HUDEP-2 (cell line): Measurements from ENCODE around the gene CTIF.
"Not testable (repeated sequence)": the region's sequence is repeated elsewhere in the genome, so short reads cannot be mapped to it uniquely, and the experiment has no call there.

Experiments
- DNase-seq, 76 experiments: peaks; one replicate each; lab custom pipeline; 2025; ENCODE audit not compliant: unreplicated experiment in 76 of 76; lab: John Stamatoyannopoulos, UW

CTIF gene

DNA sequence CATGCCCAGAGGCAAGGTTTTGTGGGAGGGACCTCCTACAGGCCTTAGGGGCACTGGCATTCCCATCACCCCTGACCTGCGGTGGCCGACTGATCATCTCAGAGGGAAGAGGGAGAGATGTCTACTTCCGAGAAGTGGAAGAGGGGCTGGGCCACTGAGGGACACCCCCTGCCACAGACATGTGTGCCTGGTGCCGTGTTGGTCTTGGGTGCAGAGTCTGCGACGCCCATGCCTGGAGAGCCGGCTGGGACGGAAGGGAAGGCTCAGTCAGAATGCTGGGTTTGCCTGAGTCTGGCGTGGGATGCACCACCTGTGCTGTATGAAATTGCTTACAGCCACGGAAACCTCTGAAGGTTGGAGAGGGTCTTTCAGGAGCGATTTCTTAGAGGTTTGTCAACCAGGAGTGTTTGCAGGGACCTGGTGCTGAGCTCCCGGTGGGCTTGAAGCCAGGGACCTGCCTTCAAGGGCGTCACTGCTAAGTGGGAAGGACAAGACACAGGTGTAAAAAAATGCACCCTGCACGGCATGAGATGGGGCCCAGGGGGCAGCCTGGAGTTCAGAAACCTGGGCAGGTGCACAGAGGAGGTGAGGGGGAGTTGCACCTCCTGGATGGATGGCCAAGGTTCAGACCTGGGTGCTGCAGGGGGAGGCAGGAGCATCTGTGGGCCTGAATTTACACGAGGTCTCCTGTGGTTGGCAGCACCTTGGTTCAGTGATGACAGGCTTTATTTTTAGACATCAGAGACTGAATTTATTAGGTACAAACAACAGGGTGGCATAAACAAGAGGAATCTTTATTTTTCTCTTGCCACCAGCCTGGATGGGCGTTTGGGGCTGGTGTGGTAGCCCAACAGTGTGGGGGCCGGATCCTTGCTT is 100.3 kb downstream of the CTIF start:
- DNase-seq, result no peak

DNA sequence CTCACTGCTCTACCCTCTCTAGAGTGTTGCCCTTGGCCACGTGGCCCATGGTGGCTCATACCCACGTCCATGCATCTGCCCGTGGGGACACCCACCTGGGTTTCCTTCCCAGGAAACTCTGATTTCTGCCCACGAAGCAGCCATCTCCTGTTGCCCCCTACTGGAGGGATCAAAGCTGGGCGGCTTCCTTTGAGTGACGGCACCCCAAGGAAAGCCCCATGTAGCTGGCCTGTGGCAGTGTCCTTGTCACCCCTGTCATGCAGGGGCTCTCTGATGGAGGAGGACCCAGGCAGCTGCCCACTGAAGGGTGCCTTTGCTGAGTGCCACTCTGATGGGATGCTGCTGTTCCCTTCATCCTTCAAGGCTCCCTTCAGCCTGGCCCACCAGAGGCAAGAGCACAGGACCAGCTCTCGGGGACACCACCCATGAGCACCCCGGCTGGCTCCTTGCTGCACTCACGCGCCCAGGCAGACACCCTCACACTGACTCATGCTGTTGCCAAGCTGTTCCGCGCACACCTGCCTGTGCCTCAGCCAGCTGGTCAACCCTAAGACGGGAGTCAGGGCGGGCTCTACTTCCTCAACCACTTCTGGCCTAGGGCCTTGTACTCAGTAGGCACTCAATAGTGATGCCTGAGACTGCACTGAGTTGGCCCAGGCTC is 101.1 kb downstream of the CTIF start:
- DNase-seq, result peak in 2 of 76 experiments; percentile 1 to 13

DNA sequence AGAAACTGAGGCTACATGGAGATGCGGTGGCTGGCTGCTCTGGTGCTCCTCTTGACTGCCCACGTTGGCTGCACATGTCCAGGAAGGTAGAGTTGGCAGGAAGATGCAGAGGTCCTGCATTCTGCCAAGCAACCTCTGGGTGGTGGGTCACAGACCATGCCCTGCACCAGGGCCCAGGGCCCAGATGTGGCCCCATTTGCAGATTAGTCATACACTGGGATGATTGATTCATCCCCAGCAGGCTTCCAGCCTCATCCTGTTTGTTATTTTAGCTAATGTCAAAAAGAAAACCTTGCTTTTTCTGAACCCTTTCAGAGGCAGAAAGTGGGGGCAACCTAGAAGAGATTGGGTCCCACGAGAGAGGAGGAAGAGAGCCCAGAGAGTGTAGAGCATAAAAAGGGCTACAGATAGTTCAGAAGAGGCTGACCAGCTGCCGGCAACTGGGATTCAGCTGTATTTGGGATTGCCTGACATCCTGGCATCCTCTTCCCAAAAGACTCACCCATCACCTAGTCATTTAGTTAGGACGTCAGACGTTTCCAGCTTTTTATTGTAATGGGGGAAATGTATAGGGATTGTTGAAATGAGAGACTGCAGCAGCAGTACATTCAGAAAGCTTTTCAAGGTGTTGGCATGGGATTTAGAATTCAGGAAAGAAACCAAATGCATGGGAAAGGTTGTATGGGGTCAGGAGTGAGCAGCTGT is 101.9 kb downstream of the CTIF start:
- DNase-seq, result no peak

DNA sequence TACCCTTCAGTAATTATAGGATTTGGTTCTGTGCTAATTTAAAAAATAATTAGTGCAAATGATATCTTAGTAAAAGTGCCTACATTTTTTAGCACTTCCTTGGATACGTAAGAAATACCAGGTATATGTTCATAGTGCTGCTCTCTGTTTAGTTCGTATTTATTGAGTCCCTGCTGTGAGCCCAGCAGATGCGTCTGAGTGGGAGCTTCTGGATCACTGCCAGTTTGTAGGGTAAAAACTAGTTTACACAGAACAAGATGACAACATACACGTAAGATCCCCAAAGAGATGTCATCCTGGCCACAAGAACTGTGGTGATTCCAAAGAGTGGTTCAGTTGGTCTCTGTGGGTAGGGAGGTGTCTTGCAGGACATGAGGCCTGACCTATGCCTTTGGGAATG is 103.2 kb downstream of the CTIF start:
- no peak for DNase-seq

DNA sequence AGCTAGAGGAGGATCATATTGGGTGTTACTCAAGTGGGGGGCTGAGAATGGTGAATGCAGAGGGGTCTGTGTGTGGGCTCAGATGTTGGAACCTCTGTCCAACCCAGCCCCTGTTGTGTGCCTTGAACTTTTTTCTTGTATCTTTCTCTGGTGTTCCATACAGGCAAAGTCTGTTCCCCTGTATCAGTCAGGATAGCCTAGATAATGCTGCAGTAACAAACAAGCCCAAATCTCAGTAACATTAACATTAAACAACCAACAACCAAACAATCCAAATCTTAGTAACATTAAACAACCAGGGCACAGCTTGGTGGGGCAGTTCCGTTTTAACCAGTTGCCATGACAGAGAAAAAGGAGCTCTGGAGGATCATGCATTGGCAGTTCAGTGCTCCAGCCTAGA is 103.7 kb downstream of the CTIF start:
- DNase-seq, result no peak

DNA sequence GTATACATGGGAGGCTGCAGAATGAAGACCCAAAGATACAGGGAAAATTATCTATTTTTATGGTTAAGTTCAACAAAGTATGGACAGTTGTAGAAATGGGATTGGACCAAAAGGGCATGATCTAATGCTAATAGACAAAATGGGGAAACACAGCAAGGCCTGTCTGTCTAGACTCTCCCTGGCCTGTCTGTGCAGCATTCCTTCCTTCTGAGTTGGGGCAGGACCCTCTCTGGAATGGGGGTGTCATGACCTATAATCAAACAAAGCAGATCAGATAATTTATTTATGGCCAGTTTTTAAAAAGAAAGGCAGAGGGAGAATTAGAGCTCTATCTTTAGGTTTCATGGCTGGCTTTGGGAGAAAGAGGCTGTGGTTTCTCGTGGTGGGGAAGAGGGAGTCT is 104.4 kb downstream of the CTIF start:
- DNase-seq, result no peak

DNA sequence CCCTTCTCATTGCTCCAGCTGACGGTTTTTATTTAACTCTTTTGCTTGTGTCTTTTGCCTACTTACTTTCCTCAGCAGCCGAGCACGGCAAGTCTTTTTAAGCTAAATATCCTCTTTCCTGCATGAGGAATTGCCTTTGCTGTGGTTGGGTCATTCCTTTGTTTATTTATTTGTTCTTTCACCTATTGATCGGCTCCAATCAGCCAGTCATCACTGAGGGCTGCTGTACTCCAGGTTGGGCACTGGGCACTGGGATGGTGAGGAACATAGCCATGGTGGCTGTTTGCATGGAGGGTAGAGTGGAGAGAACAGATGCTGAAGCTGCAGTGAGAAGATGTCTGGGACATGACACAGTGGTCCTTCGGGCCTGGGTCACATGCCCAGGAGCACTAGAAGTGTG is 105.2 kb downstream of the CTIF start:
- no peak for DNase-seq

DNA sequence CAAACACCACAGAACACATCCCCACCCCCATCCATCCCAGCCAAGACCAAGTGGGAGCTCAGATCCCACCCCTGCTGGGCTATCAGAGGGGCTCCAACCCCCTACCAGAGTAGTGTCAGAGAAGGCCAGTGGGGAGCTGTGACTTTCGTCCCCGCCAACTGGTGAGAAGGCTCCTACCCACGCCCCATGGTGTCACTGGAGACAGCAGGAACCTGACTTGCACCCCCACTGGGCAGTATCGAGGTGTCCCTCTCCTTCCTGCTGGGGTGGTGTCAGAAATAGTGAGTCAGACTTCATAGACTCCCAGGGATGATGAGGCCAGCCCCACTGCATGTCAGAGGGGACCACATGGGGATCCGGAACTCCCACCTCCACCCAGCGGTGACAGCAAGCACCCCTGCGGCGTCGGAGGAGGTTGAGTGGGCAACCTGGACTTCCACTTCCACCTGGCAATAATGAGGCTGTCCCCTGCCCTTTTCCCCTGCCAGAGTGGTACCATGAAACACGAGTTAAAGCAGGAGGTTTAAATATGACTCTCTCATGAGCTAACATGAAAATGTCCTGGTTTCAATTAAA is 106.7 kb downstream of the CTIF start:
- DNase-seq, result no peak

DNA sequence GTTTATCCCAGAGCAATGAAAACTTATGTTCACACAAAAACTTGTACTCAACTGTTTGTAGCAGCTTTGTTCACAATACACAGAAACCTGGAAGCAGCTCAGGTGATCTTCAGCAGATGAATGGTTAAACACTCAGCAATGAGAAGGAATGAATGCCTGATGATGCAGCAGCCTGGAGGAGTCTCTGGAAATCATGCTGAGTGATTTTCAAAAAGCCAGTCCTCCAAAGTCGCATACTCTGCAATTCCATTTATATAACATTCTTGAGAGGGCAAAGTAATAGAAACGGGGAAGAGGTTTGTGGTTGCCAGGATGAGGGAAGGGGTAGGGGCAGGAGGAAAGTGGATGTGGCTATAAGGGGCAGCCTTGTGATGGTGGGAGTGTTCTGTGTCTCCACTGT is 108.1 kb downstream of the CTIF start:
- no peak for DNase-seq

DNA sequence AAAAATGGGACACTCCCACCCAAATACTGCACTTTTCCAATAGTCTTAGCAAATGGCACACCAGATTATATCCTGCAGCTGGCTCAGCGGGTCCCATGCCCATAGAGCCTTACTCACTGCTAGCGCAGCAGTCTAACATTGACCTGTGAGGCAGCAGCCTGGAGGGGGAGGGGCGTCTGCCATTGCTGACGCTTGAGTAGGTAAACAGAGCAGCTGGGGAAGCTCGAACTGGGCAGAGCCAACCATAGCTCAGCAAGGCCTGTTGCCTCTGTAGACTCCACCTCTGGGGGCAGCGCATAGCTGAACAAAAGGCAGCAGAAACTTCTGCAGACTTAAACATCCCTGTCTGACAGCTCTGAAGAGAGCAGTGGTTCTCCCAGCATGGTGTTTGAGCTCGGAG is 110.4 kb downstream of the CTIF start:
- DNase-seq, result no peak

DNA sequence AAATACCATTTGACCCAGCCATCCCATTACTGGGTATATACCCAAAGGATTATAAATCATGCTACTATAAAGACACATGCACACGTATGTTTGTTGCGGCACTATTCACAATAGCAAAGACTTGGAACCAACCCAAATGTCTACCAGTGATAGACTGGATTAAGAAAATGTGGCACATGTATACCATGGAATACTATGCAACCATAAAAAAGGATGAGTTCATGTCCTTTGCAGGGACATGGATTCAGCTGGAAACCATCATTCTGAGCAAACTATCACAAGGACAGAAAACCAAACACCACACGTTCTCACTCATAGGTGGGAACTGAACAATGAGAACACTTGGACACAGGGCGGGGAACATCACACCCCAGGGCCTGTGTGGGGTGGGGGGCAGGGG is 115.8 kb downstream of the CTIF start:
- not testable (repeated sequence) for DNase-seq

DNA sequence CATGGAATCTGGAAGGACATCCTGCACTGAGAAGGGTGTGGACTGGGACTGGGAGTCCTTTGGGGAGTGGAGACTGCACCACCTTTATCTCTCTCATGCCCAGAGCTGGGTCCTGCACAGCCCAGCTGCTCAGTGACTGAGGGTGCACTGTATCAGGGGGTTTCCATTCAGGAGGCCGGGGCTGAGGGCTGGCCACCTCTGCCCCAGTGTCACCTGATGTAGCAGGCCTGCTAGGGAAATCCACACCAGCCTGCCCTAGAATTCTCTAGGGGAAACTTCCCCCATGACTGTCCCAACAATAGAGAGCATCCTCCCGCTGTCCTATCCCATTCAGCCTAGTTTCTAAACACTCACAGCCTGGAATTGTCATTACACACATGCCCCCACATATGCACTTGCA is 116.7 kb downstream of the CTIF start:
- DNase-seq, result no peak

DNA sequence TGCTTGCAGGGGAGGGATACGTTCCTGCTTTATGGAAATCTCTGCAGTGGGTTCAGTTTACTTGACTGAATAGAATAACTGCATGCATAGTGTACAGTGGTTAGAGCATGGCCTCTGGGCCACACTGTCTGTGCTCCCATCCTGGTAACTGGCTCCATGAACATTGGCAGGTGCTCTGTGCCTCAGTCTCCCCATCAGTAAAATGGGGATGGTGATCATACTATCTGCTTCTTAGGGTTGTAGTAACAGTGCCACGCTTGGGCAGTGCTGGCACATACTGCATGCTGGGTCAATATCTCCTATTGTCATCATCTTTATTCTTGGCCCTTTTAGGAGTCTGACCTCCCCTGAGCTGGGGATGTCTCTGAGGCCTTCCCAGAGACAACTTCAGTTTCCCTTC is 117.3 kb downstream of the CTIF start:
- DNase-seq, result no peak

DNA sequence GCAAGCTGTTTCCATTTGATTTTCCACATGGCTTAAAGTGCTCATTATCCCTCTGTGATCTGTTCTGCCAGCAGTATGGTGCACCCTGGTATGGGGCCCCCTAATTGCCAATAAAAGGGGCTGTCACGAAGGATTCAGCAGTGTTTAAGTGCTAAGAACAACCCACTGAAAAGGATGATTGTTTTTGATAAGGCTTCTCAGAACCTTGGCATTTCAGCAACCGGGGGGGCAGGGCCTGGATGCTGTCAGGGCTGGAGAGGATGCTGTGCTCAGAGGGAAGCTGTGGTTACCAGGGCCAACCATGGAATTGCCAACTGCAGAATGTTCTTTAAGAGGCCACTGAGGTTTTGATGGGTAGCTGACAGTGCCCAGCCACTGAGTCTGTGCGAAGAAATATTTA is 117.8 kb downstream of the CTIF start:
- DNase-seq, result no peak

DNA sequence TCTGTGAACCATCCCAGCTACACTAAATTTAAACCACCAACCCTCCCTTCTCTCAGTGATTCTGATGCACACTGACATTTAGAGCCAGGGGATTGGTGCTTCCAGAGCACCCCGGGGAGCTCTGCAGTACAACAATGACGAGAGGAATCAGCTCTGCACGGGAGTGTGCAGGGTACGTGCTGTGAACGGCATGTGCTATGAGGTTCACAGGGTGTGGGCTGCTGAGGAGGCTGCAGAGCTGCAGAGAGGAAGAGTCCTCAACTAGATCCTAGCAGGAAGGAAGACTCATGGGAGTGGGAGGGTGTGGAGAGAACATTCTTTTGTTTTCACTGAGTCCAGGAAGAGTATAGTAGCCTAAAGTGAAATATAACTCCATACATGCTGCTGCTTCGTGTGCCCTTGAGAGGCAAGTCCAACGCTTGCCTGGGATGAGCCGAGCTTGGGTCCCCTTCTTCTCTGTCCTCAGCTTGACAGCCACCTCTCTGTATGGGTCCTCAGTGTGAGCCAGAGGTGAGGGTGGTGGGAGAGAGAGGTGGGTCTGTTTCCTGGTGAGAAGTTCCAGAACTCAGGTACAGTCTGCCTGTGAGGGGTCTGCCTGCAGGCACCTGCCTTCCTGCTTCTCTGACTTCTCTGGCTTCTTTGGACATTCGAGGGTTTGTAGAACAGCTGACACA is 118.8 kb downstream of the CTIF start:
- no peak for DNase-seq

DNA sequence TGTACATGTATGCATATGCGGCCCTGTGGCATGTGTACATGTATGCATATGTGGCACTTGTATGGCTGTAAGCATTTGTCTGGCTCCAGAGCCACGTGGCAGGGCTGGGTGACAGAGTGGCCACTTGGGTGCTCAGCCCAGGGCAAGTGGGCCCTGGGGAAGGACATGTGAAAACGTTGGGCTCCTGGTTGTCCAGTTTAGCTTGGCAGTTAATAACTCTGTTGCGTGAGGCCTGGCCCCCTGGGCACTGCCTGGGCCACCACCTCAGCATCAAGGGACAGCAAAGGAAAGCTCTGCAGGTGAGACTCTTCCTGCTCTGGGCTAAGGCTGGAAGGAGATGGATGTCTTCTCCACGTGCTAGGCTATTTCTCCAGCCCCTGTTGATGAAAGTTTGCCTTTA is 119.9 kb downstream of the CTIF start:
- no peak for DNase-seq

DNA sequence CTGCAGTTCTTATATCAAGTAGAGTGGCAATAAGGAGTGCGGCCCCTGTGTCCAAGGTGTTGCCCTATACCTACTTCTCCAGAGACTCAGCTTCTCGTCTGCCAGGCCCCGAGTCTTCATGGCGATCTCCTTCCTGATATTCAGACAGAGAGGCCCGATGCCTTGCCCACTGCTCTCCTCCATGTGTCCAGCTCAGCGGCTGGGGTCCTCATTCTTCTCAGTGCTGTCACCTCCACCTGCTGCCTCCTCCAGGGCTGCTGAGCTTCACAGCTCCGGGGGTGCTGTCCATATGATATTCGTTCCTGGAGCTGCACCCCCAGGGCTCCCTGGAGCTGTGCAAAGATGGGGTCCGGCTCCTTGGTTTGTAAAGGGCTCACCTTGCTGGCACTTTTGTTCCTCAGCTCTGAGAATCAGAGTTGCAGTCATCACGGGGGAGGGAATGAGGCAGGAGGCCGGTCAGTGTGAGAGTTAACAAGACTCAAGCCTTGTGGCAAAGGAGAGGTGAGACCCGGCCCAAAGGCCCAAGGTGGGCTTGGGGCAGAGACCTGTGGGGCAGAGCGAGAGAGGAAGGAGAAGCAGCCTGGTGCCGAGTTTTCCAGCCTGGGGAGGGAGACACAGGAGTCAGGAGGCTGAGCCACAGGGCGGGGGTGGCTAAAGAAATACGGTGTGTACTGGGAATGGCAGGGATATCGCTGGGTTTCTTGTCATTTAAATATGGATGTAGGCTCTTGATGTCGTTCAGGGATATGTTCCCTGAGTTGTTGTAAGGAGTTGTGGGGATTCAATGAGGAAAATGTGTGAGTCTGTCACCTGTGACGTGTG is 120.6 kb downstream of the CTIF start:
- DNase-seq, result no peak

DNA sequence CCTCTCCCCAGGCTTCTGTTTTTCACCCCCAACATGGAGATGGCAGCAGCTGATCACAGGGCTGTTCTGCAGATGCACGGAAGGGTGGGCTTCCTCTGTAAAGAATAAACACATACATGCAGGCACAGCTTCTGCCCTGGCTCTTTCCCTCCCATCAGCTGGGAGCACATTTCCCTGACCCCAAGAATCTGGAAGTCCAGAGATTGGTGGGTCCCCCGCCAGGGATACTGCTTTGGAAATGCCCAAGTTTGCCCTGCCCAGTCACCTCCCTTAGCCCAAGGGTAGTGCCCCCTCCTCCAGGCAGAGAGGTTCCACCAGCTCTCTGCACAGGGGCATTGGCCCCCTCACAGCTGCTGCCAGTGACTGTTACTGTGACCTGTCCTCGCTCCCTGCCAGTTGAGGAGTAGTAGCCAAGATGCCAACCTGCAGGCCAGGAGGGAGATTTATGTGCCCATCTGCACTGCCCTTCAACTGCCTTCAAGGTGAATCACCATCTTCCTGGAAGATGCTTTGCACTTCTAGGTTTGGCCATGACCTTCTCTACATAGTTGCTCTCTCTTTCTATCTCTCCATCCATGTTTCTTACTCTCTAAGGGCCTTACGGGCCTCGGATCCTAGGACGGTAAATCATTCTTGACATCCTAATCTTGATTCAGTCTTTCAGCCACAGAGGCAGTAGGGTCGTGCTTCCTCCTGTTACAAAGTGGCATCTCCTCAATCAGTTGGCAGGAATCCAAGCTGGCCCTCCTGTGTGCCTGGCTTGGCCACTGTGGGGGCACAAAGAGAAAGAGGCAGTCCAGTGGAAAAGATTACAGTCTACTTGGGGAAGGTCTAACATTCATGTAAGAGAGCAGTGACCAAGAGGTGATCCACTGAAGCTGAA is 121.8 kb downstream of the CTIF start:
- DNase-seq, result no peak

DNA sequence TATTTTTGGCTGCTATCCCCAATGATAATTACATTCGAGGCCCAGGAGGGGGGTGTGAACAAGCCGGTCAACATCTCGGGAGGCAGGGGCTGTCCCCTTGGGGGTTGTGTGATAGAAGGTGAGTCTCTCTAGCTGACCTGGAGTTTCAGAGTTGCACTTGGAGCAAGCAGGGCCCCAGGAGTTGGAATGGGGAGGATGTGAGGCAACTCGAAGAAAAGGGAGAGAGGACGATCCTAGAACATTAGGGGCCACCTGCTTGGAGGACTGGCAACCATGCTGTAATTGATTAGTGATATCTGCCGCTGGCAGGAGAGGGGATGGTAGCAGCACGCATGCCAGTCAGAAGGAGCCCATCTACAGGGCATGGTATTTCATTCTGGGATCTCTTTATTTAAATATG is 122.6 kb downstream of the CTIF start:
- DNase-seq, result no peak
